Measurements from ENCODE around the gene SLC39A11.
"Not testable (repeated sequence)": the region's sequence is repeated elsewhere in the genome, so short reads cannot be mapped to it uniquely, and the experiment has no call there.

Gene SLC39A11

DNA sequence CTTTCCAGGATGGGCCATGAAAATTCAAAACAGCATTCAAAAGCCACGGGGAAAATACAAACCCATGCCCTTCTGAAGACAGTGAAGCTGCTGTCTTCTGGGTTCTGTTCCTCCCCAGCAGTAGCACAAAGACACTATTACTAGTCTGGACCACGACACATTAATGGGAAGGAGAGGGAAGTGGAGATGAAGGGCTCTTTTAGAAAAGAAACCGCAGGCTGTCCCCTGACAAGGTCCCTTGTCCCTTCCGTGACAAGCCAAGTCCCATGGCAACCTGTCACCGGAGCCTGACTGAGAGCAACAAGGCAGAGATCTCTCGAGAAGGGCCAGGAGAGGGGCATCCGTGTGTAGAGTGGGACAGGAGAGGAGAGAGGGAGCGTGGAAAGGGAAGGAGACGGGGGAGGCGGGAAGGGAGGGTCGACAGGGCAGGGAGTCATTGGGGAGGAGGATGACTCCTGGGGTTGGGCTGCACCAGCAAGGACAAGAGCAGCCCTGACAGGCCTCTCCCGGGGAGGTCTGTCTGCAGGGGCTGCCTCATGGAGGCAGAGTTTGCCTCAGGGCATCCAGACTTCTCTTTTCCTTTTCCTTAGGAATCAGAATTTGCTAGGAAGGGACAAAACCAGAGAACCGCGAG lies 436.2 kb downstream of the SLC39A11 start:
- no peak for DNase-seq (ENCODE audit: low read depth in 2 of 2)

DNA sequence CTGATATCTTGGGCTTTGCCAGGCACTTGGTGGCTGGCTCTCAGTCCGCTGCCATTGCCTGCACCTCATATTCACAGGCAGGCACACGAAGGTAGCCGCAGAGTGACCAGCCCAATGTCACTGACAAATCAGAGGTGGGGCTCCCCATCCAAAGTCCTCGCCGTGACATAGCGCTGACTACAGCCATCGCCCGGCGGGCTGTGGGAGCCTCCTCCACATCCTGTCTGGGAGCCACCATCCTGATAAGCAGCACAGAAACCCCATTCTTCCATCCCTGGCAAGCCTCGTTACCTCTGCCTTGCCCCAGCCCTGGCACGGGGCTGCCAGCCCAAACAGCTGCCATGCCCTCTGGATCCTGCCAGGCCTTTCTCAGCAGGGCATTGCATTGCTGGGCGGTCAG lies 437.8 kb downstream of the SLC39A11 start:
- DNase-seq (ENCODE audit: low read depth in 2 of 2): no peak

DNA sequence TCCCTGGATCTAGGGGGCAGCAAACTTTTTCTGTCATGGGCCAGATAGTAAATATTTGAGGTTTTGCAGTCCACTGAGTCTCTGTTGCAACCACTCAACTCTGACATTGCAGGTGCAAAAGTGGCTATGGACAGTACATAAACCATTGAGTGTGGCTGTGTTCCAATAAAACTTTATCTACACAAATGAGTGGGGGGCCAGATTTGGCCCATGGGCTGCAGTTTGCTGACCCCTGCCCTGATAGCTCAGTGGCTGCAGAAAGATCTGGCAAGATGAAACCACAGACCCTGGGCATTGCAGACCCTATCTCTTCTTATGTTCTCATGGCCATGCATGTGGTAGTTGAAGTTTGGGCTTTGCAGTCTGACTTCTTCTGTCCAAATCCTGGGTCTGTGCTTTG lies 440.5 kb downstream of the SLC39A11 start:
- DNase-seq (ENCODE audit: low read depth in 2 of 2): no peak

DNA sequence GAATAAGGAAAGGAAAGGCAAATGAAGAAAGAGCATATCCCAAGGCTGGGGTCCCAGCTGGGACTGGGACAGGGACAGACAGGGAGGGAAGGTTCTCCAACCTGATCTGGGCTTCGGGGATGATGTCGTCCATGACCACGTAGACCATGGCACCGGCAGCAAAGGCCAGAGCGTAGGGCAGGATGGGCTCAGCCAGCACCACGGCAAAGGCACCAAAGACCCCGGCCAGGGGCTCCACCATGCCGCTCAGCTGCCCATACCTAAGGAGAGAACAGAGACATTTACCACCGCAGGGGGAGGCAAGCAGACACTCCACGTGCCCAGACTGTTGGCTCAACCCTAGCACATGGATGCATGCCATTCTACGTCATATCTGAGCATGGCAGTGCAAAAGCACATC lies 443.8 kb downstream of the SLC39A11 start:
- DNase-seq (ENCODE audit: low read depth in 2 of 2): no peak

DNA sequence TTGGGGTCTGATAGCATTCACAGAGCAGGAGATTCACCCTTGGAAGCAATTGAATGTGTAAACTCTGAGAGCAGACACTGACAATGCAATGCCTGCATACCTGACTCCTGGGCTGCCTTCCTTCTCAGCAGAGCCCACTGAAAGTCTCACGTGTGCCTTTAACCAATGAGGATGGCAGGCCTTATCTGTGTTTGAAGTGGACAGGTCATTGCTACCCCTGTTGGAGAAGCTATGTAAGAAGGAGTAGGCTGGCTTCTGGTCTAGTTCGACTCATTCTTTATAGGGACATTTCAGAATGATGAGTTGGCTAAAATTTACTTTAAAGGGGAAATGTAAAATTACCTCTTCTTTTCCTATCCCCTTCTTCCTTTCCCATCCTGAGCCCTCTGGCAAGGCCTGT lies 446.3 kb downstream of the SLC39A11 start:
- no peak for DNase-seq (ENCODE audit: low read depth in 2 of 2)

DNA sequence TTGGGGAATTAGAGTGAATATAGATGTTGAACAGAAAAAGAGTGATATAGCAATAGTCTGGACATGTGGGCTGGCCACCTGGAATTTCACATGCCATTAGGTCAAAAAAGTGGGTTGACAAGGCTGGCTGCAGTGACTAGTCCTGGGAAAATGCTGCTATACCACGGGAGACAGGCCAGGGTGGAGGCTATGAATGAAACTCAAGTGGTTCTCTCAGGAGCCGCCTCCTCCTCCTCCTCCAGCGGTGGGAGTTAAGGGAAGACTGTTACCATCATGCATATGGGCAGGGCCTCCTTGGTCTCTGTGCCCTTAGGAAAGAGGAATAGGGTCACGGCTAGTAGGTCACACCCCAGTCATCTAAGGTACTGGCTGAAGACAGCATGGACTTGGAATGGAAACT lies 448.0 kb downstream of the SLC39A11 start:
- no peak for DNase-seq (ENCODE audit: low read depth in 2 of 2)

DNA sequence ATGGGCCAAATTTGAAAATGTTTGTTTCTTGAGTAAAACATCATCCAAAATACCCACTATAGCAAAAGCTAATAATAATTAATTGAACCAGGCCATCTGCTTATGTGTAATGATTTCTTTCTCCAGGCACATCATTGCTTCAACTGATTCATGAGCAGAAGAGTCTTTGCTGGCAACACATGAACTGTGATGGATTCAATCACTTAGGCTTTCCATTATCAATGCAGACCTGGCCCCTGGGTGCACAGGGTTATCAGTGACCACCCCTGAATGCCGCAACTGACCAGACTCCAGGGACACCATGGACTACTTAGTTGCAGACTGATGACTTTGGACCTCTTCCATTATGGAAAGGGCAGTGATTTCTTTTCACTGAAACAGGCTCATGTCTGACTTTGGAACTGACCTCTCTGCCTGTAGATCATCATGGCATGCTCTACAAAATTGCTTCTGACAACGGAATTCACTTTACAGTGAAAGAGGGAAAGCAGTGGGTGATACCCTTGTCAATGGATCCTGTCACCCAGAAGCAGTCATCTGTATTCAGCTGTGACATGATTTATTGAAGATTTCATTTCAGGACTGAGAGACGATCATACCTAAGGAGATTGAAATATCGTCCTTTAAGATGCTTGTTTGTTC lies 448.8 kb downstream of the SLC39A11 start:
- DNase-seq (ENCODE audit: low read depth in 2 of 2): no peak

DNA sequence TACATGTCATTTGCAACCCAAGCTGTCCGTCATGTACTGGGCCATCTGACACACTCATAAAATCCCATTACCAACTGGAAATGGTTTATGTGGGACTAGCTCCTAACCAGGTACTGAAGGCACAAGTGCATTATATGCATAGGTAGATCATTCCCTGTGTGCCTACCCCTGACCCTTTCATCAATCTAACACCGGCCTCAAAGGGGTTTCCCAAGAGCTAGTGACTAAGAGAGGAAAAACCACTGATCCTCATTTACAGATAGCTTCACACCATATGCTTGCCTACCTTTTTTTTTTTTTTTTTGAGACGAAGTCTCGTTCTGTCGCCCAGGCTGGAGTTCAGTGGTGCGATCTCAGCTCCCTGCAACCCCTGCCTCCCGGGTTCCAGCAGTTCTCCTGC lies 449.8 kb downstream of the SLC39A11 start:
- no peak for DNase-seq (ENCODE audit: low read depth in 2 of 2)

DNA sequence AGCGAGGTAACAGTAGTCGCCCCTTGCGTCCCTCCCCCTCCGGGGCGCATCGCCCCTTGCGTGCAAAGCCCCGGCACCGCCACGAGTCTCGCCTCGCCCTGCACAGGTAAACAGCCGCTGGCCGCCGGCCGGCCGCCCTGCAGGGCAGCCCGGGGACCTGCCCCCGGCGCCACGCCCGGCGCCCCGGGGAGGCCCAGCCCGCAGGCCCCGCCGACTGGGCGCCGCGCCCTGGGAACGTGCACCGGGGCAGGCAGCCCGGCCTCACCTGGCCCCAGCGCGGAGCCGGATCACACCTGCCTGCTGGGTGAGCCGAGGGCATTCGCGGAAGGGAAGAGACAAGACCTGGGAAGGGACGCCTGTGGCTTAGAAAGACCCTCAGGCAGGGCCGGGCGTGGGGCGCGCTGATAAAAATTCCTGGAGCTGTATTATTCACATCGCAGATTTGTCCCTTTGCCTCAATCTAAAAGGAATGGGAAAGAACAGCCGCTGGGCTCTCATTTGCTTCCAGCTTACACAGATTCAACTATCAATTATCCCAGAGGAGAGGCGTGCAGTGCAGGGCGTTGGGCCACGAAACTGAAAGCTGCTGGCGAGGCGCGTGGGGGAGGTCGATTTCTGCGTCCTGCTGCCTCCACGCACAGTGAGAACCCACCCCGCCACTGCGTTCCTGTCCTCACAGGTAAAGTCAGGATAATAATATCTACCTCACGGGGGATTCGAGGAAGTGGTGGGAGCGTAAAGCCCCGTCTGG lies 451.9 kb downstream of the SLC39A11 start:
- no peak for DNase-seq (ENCODE audit: low read depth in 2 of 2)

DNA sequence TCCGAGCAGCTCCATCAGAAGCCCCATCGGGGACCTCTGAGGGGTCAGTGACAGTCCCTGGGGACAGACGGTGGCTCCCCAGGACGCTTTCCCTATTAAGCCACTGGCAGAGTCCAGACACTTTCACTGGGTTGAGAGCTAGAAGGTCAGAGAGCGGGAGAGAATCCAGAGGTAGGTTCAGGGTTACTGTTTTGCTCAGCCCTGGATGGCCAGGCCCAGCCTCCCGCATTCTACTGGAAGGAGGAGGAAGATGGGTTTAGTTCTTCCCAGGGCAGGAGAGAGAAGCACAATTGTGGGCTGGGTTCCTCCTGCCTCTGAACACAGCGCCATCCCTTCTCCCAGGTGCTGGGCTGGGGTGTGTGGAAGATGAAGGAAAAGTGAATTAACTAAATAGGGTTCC lies 452.8 kb downstream of the SLC39A11 start:
- no peak for DNase-seq (ENCODE audit: low read depth in 2 of 2)

DNA sequence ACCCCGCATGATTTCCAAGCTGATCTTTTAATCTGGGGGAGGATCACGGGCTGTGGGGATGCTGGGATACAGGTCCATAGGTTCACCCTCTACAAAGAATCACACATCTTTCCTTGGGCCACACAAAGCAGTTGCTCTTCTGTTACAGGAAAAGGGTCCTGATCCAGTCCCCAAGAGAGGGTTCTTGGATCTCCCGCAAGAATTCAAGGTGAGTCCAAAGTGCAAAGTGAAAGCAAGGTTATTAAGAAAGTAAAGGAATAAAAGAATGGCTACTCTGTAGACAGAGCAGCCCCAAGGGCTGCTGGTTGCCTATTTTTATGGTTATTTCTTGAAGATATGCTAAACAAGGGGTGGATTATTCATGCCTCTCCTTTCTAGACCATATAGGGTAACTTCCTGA lies 453.6 kb downstream of the SLC39A11 start:
- DNase-seq (ENCODE audit: low read depth in 2 of 2): not testable (repeated sequence)

DNA sequence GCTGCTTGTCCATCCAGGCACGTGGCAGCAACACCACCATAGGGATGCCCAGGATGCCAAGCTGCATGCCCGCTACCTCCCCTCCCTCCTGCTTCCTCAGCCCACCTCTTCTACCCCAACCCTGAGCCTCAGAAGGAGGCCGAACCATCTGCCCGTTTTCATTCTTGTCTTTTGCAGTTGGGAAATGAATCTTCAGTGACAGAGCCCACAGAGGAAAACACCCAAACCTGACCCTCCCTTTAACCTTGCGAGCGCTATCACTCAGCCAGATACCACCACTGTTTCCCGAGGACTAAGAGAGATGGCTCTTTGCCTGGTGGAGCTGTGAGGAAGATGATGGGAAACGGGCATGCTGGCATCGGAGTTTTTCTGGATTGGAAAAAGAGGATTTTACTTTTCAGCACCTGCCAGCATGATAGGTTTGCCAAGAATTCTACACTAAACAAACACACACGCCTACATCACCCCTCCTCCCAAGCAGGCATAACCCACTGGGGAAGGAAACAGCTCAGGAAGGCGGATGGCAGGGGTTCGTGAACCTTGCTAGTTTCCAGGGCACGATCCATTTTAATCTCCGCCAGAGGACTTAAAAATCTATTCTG lies 457.4 kb downstream of the SLC39A11 start:
- DNase-seq (ENCODE audit: low read depth in 2 of 2): no peak

DNA sequence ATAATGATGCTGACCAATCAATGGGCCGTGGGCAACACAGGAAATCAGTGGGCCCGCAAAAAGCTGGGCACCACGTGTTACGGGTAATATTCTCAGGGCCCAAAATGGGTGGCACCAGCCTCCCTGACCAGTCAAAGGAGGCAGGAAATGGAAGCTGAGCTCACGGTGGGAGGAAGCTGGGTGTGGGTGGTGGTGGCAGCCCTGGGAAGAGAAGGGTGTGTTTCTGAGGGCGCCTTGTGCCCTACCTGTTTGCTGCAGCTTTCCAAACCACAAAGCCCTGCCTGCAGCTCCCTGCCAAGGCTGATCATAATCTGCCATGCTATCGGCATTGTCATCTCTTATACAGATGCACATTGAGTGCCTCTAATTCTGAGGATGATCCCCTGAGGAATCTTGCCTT lies 457.9 kb downstream of the SLC39A11 start:
- DNase-seq (ENCODE audit: low read depth in 2 of 2): no peak

DNA sequence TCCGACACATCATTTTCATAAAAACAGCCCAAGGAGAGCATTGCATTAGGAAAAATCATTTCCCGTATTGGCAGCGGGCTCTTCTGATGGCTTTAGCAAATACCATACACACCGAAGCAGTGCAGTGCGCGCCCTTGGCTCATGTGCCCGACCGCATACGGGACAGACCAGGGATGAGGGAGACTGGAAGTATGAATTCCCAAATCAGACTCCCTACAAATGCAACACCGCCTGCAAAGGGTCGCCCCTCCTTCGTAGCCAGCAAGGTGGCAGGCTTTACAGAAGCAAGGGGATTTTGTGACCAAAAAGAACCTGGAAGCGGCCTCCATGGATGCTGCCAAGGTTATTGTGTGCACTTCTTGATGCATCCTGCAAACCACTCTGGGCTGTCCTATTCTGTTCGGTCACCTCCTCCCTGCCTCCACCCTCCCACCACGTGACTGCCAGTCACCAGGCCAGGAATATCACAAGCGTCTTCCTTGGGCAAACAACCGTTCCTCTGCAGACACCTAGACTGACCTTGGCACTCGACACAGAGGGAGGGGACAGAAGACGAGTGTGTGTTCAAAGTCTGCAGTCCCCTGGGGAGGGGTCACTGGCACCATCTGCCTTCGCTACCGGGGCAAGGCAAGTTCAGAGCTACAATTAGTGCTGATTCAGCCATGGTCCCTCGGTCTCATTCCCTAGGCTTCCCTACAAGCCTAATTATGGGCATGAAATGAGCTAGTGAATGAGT lies 460.4 kb downstream of the SLC39A11 start:
- DNase-seq (ENCODE audit: low read depth in 2 of 2): no peak

DNA sequence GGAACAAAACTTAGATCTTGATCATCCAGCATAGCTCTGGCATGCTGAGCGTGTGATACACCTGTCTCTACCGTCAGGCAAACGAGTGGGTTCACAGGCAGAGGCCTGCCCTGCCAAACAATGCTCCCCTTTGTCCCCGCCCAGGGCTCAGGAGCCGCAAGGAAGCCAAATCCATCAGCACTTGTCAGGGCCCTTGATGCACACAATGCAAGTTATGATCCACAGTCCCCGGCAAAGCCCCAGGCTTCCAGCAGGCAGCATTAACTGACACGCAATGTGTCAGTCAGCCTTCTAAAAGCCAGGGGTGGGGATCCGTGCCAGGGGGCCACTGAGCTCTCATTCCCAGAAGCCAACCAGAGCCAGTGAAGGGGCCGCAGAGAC lies 460.9 kb downstream of the SLC39A11 start:
- no peak for DNase-seq (ENCODE audit: low read depth in 2 of 2)

DNA sequence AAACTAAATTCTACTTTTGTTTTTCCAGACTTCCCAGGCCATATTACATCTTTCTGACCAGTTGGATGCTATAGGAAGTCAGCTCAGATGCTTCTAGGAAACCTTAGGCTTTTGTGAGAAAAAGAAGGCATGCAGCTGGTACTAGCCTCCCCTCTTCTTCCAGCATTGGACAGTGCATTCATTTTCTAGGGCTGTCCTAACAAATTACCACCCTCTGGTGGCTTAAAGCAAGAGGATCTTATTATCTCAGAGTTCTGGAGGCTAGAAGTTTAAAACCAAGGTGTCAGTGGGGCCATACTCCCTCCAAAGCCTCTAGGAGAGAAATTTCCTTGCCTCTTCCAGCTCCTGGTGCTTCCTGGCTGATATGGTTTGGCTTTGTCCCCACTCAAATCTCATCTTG lies 467.8 kb downstream of the SLC39A11 start:
- DNase-seq (ENCODE audit: low read depth in 2 of 2): no peak

DNA sequence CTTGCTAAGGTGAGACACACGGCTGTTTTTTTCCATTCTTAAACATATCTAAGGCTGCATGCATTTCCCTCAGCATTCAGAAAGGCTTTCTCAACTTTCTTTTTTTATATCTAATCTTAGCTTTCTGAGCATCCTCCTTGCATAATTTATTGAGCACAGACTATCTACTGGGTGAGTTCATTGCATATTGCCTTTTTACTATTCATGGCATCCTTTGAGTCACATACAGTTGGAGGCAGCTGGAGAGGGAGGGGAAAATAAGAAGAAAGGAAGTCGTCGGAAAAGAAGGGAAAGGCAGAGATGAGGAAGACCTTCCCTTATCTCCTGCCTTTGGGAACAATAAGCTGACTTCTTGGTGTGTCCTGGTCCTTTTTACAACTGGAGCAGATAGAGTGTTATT lies 468.3 kb downstream of the SLC39A11 start:
- DNase-seq (ENCODE audit: low read depth in 2 of 2): no peak

DNA sequence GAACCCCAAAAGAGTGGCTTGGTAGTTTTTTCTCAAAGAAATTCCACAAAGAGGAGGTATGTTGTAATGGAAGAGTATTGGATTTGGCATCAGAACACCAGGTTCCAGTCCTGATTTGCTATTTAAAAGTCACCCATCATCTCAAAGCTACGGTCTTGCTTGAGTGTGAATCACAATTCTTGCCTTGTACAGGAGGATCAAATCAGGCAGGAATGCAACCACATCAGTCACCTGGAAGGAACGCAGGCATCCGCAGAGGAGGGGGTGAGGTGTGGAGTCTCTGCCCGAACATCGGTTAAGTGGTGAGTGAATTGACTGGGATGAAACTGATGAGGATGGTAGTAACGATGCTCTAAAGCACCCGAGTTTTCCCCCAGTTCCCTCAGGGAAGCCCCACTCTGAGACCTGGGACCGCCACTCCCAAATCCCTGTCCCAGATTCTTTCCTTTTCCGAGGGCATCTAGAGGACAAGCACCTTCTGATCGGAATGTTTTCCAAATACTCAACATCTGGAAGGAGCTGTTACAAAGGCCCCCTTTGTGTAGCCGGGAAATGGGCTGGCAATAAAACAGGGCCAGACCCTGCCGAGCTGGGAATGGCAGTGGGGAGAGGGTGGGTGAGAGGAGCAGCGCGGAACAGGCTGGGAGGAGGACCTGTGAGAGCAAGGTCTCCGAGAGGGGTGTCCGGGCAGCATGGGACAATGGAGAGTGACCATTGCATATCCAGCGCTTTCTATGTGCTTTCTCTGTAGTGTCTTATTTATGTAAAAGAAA lies 469.6 kb downstream of the SLC39A11 start:
- no peak for DNase-seq (ENCODE audit: low read depth in 2 of 2)

DNA sequence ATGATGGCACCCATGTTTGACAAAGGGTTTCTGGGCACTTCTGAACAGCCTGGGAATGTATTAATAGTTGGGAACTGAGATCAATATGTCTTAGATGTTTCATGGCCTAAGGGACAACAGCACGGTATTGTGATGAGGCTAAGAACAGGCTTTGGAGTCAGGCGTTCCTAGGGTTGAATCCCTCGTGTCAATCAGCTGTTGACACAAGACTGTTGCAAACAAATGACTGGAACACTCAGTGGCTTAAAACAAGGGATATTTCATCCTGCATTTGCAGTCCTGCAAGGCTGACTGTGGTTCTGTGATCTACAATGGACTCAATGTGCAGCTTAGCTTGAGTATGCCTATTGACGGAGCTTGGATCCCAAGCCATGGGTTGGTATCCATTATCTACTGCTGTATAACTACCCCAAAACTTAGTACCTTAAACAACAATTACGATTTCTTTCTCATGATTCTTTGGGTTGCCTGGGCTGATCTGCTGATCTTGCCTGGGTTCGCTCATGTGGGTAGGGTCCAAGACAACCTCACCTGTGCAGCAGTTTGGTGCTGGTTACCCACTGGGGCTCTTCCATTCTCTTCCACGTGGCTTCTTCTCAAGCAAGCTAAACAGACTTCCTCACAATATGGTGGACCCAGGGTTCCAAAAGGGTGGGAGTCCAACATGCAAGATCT lies 472.4 kb downstream of the SLC39A11 start:
- DNase-seq (ENCODE audit: low read depth in 2 of 2): no peak

DNA sequence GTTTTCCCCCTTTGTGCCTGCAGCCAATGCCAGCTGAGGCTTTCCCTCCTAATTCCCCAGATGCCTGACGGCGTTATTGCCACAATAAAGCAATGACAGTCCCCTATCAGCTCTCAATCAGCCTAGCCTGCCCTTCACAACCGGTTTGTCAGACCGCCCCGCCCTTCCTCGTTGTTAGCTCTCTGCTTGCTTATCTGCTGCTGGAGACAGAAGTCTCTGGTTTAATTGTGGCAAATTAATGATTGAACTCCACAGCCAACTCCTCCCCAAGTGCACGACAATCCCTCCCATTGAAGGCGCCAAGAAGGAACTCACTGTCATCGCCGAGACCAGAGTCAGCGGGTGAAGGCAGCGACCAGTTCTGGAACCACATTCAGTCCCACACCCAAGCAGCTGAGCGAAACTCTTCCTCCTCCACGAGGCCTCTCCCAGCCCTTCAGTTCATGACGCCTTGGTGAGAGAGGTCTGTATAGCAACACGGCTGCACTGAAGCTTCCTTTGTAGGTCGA lies 474.4 kb downstream of the SLC39A11 start:
- no peak for DNase-seq (ENCODE audit: low read depth in 2 of 2)

DNA sequence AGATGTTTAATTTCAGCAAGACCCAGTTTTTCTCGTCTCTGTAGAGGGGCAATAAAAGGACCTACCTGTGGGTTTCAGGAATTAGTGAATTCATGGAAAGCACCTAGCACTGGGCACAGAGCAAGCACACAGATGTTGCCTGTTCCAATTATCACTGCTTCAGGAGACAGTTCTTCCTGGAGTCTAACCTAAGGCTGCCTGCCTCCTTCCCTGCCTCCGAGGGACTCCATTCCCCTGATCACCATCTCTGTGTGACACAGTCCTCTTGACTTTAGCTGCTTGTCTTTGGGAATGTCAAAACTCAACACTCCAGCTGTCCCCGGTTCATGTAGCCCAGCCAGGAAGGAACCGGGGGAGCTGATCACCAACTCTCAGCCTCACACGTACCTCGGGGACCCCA lies 474.9 kb downstream of the SLC39A11 start:
- no peak for DNase-seq (ENCODE audit: low read depth in 2 of 2)
